Measurements from ENCODE around the gene PTPRM.

DNA sequence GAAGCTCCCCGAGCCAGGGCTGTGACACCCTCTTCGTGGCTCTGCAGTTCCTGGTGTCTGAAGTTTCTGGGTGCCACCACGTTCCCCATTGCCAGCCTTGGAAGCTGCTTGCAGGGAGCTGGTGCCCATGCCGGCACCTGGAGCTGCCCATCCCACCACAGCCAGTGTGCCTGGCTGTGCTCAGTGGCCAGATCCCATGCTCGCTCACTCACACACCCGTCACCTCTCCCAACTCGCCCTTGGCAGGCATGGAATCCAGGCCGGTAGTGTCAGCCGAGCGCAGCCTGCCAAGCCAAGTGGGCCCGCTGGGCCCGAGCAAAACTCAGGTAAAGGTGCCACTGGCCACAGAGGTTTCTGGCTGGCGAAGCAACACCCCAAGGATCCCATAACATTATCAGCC lies 370.2 kb downstream of the PTPRM start:
- TF ChIP-seq, protein P1, sequence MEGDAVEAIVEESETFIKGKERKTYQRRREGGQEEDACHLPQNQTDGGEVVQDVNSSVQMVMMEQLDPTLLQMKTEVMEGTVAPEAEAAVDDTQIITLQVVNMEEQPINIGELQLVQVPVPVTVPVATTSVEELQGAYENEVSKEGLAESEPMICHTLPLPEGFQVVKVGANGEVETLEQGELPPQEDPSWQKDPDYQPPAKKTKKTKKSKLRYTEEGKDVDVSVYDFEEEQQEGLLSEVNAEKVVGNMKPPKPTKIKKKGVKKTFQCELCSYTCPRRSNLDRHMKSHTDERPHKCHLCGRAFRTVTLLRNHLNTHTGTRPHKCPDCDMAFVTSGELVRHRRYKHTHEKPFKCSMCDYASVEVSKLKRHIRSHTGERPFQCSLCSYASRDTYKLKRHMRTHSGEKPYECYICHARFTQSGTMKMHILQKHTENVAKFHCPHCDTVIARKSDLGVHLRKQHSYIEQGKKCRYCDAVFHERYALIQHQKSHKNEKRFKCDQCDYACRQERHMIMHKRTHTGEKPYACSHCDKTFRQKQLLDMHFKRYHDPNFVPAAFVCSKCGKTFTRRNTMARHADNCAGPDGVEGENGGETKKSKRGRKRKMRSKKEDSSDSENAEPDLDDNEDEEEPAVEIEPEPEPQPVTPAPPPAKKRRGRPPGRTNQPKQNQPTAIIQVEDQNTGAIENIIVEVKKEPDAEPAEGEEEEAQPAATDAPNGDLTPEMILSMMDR (IDR thresholded peaks at IDR 0.05; ENCODE audit: insufficient read depth, low read length, poor library complexity, severe bottlenecking) = no peak
- no peak for TF ChIP-seq EZH2phosphoT487 (conservative IDR thresholded peaks at IDR 0.05; ENCODE audit: low read length)

Data from SU-DHL-6 (cell line).